Measurements from ENCODE around the gene CTDSP1.

DNA sequence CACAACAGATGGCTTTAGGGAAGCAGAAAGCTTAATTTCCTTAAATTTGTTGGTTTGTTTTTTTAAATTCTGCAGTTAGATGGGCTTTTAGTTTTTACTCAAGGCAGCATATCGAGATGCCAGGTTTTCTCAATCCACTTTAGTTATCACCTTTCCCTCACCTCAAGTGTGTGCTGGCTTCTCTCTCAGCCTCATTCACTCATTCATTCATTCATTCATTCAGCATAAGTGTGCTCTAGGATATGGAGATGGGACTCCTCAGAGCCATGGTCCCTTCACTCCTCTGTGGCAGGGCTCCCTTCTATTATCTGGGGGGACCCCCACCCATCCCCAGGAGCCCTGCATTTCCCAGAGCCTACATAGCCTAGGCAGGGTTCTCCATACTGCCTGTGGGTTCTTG is 38.3 kb downstream of the CTDSP1 start:
- TF ChIP-seq, protein P1, sequence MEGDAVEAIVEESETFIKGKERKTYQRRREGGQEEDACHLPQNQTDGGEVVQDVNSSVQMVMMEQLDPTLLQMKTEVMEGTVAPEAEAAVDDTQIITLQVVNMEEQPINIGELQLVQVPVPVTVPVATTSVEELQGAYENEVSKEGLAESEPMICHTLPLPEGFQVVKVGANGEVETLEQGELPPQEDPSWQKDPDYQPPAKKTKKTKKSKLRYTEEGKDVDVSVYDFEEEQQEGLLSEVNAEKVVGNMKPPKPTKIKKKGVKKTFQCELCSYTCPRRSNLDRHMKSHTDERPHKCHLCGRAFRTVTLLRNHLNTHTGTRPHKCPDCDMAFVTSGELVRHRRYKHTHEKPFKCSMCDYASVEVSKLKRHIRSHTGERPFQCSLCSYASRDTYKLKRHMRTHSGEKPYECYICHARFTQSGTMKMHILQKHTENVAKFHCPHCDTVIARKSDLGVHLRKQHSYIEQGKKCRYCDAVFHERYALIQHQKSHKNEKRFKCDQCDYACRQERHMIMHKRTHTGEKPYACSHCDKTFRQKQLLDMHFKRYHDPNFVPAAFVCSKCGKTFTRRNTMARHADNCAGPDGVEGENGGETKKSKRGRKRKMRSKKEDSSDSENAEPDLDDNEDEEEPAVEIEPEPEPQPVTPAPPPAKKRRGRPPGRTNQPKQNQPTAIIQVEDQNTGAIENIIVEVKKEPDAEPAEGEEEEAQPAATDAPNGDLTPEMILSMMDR (IDR thresholded peaks at IDR 0.05) = no peak
- TF ChIP-seq, protein P2, sequence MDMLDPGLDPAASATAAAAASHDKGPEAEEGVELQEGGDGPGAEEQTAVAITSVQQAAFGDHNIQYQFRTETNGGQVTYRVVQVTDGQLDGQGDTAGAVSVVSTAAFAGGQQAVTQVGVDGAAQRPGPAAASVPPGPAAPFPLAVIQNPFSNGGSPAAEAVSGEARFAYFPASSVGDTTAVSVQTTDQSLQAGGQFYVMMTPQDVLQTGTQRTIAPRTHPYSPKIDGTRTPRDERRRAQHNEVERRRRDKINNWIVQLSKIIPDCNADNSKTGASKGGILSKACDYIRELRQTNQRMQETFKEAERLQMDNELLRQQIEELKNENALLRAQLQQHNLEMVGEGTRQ (CRISPR knock-in tag; IDR thresholded peaks at IDR 0.05) = no peak
- TF ChIP-seq ZNF121 (CRISPR knock-in tag; IDR thresholded peaks at IDR 0.05) = no peak
- no peak for TF ChIP-seq CBFB (CRISPR knock-in tag; IDR thresholded peaks at IDR 0.05; ENCODE audit: low read depth)
- TF ChIP-seq, protein P3, sequence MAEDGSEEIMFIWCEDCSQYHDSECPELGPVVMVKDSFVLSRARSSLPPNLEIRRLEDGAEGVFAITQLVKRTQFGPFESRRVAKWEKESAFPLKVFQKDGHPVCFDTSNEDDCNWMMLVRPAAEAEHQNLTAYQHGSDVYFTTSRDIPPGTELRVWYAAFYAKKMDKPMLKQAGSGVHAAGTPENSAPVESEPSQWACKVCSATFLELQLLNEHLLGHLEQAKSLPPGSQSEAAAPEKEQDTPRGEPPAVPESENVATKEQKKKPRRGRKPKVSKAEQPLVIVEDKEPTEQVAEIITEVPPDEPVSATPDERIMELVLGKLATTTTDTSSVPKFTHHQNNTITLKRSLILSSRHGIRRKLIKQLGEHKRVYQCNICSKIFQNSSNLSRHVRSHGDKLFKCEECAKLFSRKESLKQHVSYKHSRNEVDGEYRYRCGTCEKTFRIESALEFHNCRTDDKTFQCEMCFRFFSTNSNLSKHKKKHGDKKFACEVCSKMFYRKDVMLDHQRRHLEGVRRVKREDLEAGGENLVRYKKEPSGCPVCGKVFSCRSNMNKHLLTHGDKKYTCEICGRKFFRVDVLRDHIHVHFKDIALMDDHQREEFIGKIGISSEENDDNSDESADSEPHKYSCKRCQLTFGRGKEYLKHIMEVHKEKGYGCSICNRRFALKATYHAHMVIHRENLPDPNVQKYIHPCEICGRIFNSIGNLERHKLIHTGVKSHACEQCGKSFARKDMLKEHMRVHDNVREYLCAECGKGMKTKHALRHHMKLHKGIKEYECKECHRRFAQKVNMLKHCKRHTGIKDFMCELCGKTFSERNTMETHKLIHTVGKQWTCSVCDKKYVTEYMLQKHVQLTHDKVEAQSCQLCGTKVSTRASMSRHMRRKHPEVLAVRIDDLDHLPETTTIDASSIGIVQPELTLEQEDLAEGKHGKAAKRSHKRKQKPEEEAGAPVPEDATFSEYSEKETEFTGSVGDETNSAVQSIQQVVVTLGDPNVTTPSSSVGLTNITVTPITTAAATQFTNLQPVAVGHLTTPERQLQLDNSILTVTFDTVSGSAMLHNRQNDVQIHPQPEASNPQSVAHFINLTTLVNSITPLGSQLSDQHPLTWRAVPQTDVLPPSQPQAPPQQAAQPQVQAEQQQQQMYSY (CRISPR knock-in tag; IDR thresholded peaks at IDR 0.05) = no peak
- no peak for TF ChIP-seq SP1 (CRISPR knock-in tag; conservative IDR thresholded peaks at IDR 0.05)
- TF ChIP-seq ZNF317 (CRISPR knock-in tag; IDR thresholded peaks at IDR 0.05; ENCODE audit: borderline replicate concordance, low read depth) = no peak
- TF ChIP-seq, protein P4, sequence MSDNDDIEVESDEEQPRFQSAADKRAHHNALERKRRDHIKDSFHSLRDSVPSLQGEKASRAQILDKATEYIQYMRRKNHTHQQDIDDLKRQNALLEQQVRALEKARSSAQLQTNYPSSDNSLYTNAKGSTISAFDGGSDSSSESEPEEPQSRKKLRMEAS (CRISPR knock-in tag; IDR thresholded peaks at IDR 0.05) = no peak
- TF ChIP-seq, protein P5, sequence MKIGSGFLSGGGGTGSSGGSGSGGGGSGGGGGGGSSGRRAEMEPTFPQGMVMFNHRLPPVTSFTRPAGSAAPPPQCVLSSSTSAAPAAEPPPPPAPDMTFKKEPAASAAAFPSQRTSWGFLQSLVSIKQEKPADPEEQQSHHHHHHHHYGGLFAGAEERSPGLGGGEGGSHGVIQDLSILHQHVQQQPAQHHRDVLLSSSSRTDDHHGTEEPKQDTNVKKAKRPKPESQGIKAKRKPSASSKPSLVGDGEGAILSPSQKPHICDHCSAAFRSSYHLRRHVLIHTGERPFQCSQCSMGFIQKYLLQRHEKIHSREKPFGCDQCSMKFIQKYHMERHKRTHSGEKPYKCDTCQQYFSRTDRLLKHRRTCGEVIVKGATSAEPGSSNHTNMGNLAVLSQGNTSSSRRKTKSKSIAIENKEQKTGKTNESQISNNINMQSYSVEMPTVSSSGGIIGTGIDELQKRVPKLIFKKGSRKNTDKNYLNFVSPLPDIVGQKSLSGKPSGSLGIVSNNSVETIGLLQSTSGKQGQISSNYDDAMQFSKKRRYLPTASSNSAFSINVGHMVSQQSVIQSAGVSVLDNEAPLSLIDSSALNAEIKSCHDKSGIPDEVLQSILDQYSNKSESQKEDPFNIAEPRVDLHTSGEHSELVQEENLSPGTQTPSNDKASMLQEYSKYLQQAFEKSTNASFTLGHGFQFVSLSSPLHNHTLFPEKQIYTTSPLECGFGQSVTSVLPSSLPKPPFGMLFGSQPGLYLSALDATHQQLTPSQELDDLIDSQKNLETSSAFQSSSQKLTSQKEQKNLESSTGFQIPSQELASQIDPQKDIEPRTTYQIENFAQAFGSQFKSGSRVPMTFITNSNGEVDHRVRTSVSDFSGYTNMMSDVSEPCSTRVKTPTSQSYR (CRISPR knock-in tag; IDR thresholded peaks at IDR 0.05) = no peak
- TF ChIP-seq, protein P6, sequence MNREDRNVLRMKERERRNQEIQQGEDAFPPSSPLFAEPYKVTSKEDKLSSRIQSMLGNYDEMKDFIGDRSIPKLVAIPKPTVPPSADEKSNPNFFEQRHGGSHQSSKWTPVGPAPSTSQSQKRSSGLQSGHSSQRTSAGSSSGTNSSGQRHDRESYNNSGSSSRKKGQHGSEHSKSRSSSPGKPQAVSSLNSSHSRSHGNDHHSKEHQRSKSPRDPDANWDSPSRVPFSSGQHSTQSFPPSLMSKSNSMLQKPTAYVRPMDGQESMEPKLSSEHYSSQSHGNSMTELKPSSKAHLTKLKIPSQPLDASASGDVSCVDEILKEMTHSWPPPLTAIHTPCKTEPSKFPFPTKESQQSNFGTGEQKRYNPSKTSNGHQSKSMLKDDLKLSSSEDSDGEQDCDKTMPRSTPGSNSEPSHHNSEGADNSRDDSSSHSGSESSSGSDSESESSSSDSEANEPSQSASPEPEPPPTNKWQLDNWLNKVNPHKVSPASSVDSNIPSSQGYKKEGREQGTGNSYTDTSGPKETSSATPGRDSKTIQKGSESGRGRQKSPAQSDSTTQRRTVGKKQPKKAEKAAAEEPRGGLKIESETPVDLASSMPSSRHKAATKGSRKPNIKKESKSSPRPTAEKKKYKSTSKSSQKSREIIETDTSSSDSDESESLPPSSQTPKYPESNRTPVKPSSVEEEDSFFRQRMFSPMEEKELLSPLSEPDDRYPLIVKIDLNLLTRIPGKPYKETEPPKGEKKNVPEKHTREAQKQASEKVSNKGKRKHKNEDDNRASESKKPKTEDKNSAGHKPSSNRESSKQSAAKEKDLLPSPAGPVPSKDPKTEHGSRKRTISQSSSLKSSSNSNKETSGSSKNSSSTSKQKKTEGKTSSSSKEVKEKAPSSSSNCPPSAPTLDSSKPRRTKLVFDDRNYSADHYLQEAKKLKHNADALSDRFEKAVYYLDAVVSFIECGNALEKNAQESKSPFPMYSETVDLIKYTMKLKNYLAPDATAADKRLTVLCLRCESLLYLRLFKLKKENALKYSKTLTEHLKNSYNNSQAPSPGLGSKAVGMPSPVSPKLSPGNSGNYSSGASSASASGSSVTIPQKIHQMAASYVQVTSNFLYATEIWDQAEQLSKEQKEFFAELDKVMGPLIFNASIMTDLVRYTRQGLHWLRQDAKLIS (CRISPR knock-in tag; IDR thresholded peaks at IDR 0.05; ENCODE audit: borderline replicate concordance) = no peak
- TF ChIP-seq SMAD3 (CRISPR knock-in tag; IDR thresholded peaks at IDR 0.05; ENCODE audit: borderline replicate concordance) = no peak
- no peak for TF ChIP-seq ESRRA (CRISPR knock-in tag; IDR thresholded peaks at IDR 0.05; ENCODE audit: borderline replicate concordance)
- no peak for TF ChIP-seq TEAD4 (CRISPR knock-in tag; IDR thresholded peaks at IDR 0.05)

Measured in WTC11 (cell line).